Islet precursor cell (in vitro differentiated cells): ENCODE results near the gene CDCP2.
"Not testable (repeated sequence)": the region's sequence is repeated elsewhere in the genome, so short reads cannot be mapped to it uniquely, and the experiment has no call there.

Experiments
- DNase-seq: peaks from one replicate; pipeline ENCODE4 v3.0.0-alpha.2; 2018

Gene CDCP2

GRCh38 chr1:54114001-54114400 is 38.8 kb downstream of the CDCP2 start:
- no peak for DNase-seq

DNA sequence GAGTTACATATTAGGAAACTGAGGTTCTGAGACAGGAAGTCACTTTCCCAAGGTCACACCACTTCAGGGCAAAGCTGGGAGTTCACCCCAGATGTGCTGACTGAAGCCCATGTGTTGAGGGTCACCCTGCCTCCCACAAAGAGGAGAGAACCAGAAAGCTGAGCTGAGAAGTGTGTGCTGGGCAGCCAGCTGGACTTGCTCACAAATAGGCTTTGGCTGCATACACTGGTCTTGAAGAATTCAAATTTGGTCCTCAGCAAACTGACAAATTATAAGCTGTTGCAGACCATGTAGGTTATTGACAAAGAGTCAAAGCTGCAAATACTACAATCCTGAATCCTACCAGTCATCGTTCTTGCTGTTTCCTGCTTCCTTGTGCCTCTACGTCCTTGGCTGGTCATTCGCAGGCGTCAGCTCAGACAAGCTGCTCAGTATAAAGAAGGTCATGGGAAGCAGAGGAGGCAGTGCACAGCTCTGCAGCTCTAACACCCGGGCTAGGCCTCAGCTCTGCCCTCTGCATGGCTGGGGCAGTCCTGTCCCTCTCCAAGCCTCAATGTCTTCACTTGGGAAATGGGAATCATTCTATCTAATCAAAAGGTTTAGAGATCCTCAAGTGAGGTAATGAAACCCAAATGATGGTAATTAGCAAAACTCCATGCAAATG is 40.0 kb downstream of the CDCP2 start:
- peak; percentile 48 for DNase-seq

- peak; percentile 12 for DNase-seq
These were observed 40.8 kb downstream of the CDCP2 start for GRCh38 chr1:54112027-54112426.

GRCh38 chr1:54111624-54112023 is 41.2 kb downstream of the CDCP2 start:
- peak; percentile 22 for DNase-seq

DNA sequence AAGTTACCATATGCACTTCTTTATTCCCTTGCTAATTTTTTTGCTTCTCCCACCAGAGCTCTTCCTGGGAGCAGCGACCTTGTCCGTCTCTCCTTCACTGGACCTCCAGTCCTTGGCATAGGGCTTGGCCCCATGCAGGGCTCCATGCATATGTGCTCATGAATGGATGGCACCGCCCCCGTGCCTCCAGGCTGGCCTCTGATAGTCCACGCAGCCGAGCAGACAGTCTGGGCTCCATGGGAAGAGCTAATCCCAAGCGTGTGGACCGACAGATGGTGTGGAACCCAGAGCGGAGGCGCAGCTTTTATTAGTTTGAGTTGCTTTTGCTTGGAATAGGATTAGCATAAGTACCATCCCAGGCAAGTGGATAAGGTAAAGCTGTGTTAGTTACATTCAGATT is 41.8 kb downstream of the CDCP2 start:
- no peak for DNase-seq

DNA sequence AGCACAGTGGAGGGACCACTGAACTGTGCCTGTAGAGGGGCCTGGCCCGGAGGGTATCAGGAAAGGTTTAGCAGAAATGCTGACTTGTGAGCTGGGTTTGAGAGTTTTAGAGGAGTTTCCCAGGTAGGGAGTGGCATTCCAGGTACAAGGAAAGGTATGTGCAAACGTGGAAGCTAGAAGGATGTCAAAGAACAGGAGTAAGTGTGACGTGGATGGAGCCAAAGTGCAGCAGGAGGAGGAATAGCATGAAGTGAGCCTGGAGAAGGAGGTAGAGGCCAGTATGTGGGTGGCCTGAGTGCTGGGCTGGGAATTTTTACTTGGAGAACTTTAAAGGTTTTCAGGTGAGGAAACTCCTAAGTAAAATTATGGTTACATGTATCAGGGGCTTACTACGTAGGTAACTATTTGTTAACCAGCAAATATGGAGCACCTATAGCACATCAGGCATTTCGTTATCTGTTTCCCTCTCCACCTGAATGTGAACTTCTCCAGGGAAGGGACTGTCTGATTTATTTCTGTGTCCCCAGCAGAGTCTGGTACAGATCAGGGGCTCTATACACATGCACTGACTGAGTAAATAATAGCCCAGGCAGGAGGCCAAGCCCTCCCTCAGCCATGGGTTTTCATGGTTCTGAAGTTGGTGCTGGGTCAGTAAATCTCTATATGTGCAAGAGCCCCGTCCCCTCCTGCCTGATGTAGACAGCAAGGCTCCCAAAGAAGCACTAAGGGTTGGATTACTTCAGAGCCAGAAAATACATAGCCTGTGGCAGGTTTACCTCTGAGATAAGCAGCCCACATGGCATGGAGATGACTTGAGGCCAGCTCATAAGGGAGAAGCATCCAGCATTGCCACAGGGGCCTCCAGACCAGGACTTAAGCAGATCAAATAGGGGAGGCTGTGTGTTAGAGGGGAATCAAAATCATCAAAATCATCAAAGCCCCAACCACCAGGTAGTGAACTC is 43.4 kb downstream of the CDCP2 start:
- peak; percentile 28 for DNase-seq

DNA sequence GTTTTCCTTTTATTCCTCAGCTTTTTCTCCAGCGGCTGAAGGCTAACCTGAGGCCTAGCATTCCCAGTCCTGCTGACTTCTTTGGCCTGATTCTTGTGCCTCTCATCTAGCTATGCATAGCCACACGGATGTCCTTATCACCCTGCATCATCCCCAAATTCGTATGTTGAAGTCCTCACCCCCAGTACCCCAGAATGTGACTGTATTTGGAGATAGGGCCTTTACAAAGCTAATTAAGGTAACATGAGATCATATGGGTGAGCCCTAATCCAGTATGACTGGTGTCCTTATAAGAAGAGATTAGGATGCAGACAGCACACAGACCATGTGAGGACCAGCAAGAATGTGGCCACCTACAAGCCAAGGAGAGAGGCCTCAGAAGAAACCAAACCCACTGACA is 44.6 kb downstream of the CDCP2 start:
- no peak for DNase-seq

DNA sequence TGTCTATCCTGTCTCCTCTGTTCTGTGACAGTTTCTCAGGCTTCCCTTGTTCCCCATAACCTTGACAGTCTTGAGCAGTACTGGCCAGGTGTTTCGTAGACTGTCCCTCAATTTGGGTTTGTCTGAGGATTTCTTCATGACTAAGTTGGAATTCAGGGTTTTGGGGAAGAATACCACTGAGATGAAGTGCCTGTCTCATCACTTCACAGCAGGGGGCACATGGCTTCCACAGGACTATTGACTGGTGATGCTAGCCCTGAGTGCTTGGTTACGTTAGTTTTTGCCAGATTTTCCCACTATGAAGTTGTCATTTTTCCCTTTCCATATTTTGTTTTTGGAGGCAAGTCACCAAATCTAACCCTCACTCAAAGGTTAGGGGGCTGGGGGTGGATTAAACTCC is 45.7 kb downstream of the CDCP2 start:
- DNase-seq = peak; percentile 51

DNA sequence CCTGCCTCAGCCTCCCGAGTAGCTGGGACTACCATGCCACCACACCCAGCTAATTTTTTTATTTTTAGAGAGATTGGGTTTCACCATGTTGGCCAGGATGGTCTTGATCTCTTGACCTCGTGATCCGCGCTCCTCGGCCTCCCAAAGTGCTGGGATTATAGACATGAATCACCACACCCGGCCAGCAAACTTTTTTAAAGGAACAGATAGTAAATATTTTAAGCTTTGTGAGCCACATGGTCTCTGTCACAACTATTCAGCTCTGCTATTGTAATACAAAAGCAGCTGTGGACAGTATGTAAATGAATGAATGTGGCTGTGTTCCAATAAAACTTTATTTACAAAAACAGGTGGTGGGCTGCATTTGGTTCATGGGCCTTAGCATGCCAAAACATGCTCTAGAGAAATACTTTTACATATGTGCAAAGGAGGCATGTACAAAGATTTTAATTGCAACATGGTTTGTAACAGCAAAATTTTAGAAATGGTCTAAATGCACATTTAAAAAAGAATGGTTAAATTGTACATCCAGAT is 47.0 kb downstream of the CDCP2 start:
- peak; percentile 13 for DNase-seq

DNA sequence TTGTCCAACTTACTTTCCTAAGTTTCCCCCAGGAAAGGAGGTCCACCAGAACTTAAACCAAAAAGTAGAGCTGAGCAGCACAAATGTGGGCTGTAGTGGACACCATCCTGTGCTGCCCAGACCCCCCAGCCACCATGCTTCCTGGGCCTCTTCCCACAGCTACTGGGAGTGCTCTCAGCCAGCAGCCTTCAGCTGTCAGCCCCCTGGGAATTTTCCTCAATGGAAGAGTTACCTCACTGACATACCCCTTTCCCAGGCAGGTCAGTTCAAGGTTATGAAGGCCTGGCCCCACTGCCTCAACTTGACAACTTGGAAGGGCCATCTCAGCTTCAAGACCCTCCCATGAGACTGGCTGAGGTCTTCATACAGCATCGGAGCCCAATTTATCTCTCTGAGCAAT is 47.7 kb downstream of the CDCP2 start:
- peak; percentile 21 for DNase-seq

- DNase-seq = peak; percentile 11
These were observed 48.2 kb downstream of the CDCP2 start for GRCh38 chr1:54104613-54105012.

- DNase-seq = no peak
These were observed 49.4 kb downstream of the CDCP2 start for GRCh38 chr1:54103414-54103813.

GRCh38 chr1:54100500-54100899 is 52.3 kb downstream of the CDCP2 start:
- no peak for DNase-seq

- no peak for DNase-seq
These were observed 53.7 kb downstream of the CDCP2 start for GRCh38 chr1:54099061-54099610.

GRCh38 chr1:54096877-54097240 is 55.9 kb downstream of the CDCP2 start:
- no peak for DNase-seq

- no peak for DNase-seq
These were observed 56.4 kb downstream of the CDCP2 start for GRCh38 chr1:54096227-54096876.

GRCh38 chr1:54095546-54096226 is 57.1 kb downstream of the CDCP2 start:
- no peak for DNase-seq

DNA sequence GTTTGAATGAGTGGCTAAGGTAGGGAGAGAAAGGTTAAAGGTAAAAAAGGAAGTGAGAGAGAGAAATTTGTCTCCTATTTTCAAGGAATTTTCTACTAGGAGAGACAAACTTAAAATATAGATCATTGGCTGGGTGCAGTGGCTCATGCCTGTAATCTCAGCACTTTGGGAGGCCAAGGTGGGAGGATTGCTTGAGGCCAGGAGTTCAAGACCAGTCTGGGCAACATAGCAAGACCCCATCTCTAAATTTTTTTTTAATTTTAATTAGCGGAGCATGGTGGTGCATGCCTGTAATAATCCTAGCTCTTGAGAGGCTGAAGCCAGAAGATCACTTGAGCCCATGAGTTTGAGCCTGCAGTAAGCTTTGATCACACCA is 58.1 kb downstream of the CDCP2 start:
- not testable (repeated sequence) for DNase-seq

DNA sequence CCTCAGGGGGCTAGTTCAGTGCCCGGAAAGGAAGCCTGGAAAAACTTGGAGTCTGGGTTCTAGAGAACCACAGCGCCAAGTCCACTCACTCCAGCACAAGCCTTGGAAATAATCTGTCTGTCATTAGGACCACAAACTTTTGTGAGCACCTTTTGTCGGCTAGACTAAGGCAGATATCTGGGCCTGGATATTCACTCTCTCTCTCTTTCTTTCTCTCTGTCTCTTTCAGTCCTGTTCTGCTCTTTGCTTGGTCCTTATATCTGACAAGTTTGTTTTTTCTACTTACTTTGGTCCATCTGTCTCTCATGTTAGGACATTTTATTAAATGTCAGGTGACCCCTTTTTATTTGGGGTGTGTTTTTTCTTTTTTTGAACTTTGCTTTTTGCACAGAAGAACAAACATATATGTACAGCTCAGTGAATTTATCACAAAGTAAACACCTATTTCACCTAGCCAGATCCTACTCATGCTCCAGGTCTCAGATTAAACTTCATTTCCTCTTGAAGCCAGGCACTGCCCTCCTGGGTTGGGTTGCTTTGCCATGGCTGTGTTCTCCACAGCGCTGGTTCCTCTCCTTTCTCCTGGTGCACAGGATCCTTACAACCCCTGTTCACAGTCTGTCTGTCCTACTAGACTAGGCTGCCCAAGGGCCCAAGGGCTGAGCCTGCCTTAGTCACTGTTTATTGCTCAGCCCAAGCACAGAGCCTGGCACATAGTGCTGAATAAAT is 58.6 kb downstream of the CDCP2 start:
- DNase-seq = no peak

DNA sequence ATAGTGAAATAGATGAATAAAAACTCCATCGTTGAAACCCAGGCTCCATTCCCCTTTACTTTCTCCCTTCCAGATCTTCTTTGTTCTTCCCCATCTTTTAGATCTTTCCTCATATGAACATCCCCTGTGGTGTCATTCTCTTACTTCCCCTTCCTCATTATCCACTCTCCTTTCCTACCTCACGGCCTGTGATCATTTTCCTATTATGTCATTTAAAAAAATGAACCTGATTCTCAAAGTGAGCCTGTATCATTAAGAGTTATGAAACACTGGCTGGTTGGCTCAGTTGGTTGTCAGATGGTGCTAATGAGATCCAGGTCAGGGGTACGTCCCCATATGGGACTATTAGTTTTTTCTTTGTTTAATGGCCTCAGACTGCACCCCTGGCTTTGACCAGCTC is 61.1 kb downstream of the CDCP2 start:
- DNase-seq = no peak

DNA sequence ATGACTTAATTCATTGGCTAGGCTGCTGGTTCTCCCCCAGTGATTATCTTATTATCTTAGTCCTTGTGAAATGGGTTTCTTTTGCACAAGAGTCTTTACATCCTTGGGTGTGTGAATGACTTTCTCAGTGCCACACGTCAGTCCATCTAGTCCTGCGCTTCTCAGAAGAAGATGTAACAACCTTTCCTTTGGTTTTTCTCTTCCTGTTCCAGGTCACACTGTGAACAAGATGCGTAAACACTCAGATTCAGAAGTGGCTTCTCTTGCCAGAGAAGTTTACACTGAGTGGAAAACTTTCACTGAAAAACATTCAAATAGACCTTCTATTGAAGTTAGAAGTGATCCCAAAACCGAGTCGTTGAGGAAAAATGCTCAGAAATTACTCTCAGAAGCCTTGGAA is 64.4 kb downstream of the CDCP2 start:
- no peak for DNase-seq

DNA sequence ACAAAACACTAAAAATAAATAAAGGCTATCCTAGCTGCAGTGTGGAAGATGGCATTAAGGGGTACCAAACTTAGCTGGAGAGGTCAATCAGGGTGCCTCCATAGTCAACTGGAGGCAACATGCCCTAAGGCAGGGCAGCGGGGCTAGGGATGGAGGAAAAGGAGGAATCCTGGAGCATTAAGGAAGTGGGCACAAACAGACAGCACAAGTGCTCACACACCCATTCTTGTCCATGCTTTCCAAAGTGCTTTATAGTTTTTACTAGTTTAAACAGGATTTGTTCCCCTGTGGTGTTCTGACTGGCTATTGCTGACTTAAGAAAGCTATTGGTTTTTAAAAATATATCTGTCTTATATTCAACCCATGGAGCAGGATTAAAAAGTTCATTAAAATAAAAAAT is 66.0 kb downstream of the CDCP2 start:
- DNase-seq = no peak
